PFSK-1 (cell line): ENCODE measurements around the gene CCDC192.

ENCODE experiments used
- FOXP2 ChIP-seq: optimal IDR thresholded peaks from 2 replicates; pipeline ENCODE3; 2011; ENCODE audit warnings: borderline replicate concordance, control low read depth, inconsistent platforms; ENCODE audit not compliant: insufficient read depth; ENCODE audit errors: extremely low read length, extremely low read depth
- POLR2AphosphoS5 ChIP-seq: IDR thresholded peaks from 2 replicates; pipeline ENCODE4 v1.6.1; 2012; ENCODE audit warnings: low read depth, mild to moderate bottlenecking, control low read depth, low read length, moderate library complexity
- SIN3A ChIP-seq: IDR thresholded peaks from 2 replicates; pipeline ENCODE4 v1.6.1; 2012; ENCODE audit warnings: mild to moderate bottlenecking, low read length, moderate library complexity, borderline replicate concordance; ENCODE audit not compliant: insufficient read depth
- TAF1 ChIP-seq: IDR thresholded peaks from 2 replicates; pipeline ENCODE4 v1.6.1; 2012; ENCODE audit warnings: low read length, control low read depth, borderline replicate concordance; ENCODE audit not compliant: insufficient read depth
- TF ChIP-seq, protein P1 (sequence below), 2 experiments: IDR thresholded peaks; 2 replicates each; pipeline versions ENCODE4 v1.6.1 to v1.8.0; 2011 to 2012; ENCODE audit warnings: low read depth in 2 of 2, low read length in 2 of 2, control low read depth in 1 of 2, inconsistent platforms in 1 of 2, mild to moderate bottlenecking in 1 of 2, moderate library complexity in 1 of 2; ENCODE audit not compliant: insufficient read depth in 1 of 2

The CCDC192 gene

GRCh38 chr5:127944125-127944524 lies 240.9 kb downstream of the CCDC192 start:
- TF ChIP-seq, protein P1, sequence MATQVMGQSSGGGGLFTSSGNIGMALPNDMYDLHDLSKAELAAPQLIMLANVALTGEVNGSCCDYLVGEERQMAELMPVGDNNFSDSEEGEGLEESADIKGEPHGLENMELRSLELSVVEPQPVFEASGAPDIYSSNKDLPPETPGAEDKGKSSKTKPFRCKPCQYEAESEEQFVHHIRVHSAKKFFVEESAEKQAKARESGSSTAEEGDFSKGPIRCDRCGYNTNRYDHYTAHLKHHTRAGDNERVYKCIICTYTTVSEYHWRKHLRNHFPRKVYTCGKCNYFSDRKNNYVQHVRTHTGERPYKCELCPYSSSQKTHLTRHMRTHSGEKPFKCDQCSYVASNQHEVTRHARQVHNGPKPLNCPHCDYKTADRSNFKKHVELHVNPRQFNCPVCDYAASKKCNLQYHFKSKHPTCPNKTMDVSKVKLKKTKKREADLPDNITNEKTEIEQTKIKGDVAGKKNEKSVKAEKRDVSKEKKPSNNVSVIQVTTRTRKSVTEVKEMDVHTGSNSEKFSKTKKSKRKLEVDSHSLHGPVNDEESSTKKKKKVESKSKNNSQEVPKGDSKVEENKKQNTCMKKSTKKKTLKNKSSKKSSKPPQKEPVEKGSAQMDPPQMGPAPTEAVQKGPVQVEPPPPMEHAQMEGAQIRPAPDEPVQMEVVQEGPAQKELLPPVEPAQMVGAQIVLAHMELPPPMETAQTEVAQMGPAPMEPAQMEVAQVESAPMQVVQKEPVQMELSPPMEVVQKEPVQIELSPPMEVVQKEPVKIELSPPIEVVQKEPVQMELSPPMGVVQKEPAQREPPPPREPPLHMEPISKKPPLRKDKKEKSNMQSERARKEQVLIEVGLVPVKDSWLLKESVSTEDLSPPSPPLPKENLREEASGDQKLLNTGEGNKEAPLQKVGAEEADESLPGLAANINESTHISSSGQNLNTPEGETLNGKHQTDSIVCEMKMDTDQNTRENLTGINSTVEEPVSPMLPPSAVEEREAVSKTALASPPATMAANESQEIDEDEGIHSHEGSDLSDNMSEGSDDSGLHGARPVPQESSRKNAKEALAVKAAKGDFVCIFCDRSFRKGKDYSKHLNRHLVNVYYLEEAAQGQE (IDR thresholded peaks at IDR 0.05; ENCODE audit: insufficient read depth in 1 of 2, low read depth in 2 of 2, low read length in 2 of 2): no peak
- TF ChIP-seq TAF1 (no peak), SIN3A (no peak), FOXP2 (no peak), POLR2AphosphoS5 (no peak)

DNA sequence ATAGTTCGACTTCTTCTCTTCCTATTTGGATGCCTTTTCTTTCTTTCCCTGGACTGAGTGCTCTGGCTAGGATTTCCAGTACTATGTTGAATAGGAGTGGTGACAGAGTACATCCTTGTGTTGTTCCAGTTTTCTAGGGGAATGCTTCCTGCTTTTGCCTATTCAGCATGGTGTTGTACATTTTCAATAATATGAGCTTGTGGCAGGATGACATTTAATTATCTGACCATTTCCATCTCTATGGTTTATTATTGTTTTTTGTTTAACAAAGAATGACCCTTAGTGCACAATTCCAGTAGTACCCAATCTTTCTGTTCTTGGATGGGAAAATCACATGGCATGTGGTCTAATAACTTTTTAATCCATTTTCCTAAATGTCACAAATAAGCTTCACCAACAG lies 244.8 kb downstream of the CCDC192 start:
- TF ChIP-seq FOXP2: no peak
- TF ChIP-seq TAF1: no peak
- no peak for TF ChIP-seq POLR2AphosphoS5
- TF ChIP-seq, protein P1 (IDR thresholded peaks at IDR 0.05; ENCODE audit: insufficient read depth in 1 of 2, low read depth in 2 of 2, low read length in 2 of 2): no peak
- TF ChIP-seq SIN3A: no peak

- no peak for TF ChIP-seq FOXP2
Observed at GRCh38 chr5:127950707-127951391, 247.7 kb downstream of the CCDC192 start.

DNA sequence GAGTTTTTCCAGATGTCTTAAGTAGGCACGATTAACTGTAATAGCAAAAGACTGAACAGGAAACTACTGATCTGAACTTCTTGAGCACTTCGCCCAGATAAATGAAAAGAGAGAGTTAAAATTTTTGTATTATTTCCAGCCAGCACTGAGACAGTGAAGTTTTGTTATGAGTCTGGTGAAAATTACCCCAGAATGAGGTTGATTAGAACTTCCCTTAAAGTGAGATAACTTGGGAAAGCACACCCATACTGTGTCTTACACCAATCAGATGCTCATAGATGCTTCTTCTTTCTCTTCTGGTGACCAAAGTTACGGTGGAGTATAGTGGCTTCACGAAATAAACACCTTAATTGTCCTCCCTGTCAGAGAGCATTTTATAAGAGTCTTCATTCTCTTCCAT lies 248.6 kb downstream of the CCDC192 start:
- TF ChIP-seq POLR2AphosphoS5 (no peak), FOXP2 (no peak), TAF1 (no peak)
- TF ChIP-seq, protein P1 (IDR thresholded peaks at IDR 0.05; ENCODE audit: insufficient read depth in 1 of 2, low read depth in 2 of 2, low read length in 2 of 2): no peak

DNA sequence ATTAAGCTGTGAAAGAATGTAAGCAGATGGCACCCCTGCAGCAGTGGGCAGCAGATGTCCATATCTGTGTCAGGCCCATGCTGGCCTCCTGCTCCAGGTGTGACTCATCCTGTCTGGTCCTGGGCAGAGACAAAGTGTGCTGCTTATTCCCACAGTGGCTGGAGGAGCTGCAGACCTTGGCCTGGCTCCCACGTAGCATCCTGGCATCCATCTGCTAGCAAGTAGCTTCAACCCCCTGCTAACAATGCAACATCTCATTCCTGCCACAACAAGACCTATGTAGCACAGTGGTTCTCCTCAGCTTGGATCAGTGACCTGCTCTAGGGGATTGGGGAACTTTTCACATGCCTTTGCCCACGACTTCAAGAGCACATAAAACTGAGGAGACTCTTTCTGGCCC lies 254.0 kb downstream of the CCDC192 start:
- TF ChIP-seq, protein P1 (IDR thresholded peaks at IDR 0.05; ENCODE audit: insufficient read depth in 1 of 2, low read depth in 2 of 2, low read length in 2 of 2): no peak
- no peak for TF ChIP-seq SIN3A
- TF ChIP-seq POLR2AphosphoS5: no peak
- TF ChIP-seq TAF1: no peak
- TF ChIP-seq FOXP2: no peak
